HG02610 (cell line): Measurements from ENCODE around the gene SBK2.
"Not testable (repeated sequence)": the region's sequence is repeated elsewhere in the genome, so short reads cannot be mapped to it uniquely, and the experiment has no call there.

Experiments
- ATAC-seq: cut with Tn5 transposase; IDR thresholded peaks from one replicate; pipeline ENCODE4 v1.9.1; 2021; ENCODE audit warnings: mild to moderate bottlenecking, moderate library complexity; ENCODE audit not compliant: unreplicated experiment

The SBK2 gene

DNA sequence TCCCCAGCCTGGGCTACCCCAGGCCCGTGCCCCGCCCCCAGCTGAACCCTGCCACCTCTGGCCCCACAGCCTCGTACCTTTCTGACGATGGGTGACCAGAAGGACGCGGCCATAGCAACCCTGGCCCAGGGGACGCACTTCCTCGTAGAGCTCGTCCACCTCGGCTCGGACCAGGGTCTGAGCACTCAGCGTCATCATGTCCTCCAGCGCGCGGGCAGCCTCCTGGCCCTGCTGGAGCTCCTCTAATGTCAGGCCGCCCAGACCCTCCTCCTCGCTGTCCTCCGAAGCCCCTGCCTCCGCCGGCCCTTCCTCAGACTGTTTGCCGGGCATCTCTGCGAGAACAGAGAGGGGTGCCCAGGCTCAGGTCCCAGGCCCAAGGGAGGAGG, 975 bp downstream of the SBK2 start:
- no peak for ATAC-seq

DNA sequence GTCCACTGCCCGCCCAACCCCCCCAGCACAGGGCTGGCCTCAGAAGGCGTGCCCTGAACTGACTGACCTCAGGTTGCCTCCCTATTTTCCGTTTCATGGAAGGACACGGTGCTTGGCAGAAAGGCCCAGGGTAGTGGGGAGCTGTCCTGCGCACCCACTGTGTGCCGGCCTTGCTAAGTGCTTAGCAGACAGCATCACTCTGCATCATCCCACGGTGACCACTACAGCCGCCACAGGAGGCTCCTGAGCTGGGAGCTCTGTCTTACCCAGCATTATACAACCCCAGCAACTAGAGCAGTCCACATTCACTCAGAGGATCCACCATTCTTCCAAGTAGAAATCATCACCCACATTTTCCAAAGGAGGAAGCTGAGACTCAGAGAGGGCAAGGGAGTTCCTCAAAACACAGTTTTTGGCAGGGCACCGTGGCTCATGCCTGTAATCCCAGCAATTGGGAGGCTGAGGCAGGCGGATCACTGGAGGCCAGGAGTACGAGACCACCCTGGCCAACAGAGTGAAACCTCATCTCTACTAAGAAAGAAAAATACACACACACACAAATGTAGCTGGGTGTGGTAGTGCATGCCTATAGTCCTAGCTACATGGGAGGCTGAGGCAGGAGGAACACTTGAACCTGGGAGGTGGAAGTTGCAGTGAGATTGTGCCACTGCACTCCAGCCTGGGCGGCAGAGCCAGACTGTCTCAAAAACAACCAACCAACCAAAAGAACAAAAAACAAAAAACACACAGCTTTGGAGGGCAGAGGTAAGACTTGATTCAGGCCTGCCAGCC, 1.6 kb downstream of the SBK2 start:
- no peak for ATAC-seq

DNA sequence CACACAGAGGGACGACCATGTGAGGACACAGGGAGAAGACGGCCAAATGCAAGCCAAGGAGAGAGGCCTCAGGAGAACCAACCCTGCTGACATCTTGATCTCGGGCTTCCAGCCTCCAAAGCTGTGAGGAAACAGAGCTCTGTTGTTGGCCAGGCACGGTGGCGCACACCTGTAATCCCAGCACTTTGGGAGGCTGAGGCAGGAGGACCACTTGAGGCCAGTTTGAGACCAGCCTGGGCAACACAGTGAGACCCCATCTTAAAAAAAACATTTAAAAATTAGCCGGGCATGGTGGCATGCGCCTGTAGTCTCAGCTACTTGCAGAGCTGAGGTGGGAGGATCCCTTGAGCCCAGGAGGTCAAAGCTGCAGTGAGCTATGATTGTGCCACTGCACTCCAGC, 2.7 kb downstream of the SBK2 start:
- not testable (repeated sequence) for ATAC-seq

DNA sequence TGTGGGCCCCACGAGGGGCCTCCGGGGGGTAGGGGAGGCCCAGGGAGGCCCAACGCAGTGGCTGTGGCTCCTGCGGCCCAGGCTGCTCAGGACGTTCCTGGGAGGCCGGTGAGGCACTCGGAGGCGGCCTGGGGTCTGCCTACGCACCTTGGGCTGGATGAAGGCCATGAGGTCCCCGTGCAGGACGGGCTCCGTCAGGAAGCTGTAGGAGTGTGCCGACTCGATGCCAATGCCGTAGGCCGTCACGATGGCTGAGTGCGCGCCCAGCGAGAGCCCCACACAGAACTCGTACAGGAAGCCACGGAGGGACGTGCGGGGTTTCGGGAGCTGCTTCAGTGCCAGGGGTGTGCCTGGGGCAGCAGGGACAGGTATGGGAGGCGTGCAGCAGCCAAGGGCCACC, 5.9 kb downstream of the SBK2 start:
- ATAC-seq: no peak

DNA sequence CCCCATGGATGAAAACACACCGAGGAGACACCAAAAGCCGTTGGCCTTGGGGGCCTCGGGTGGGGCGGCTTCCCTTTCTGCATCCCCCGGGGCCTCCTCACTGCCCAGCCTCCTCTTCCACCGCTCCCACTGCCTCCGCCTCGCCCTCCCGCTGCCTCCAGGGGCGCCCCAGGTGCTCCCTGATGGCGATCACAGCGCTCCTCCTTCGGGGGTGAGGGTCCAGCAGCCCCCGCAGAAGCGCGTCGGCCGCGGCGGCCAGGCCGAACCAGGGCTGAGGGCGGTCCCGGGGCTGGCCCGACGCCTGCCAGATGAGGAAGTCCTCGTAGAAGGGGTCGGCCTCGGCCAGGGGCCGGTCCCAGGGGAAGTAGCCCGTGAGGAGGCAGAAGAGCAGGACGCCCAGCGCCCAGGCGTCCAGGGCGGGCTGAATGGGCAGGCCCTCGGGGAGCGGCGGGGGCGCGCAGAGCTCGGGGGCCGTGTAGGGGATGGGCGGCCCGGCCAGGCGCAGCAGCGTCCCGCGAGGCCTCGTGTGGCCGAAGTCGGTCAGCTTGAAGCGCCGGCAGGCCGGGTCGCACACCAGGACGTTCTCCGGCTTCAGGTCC, 7.2 kb downstream of the SBK2 start:
- no peak for ATAC-seq

DNA sequence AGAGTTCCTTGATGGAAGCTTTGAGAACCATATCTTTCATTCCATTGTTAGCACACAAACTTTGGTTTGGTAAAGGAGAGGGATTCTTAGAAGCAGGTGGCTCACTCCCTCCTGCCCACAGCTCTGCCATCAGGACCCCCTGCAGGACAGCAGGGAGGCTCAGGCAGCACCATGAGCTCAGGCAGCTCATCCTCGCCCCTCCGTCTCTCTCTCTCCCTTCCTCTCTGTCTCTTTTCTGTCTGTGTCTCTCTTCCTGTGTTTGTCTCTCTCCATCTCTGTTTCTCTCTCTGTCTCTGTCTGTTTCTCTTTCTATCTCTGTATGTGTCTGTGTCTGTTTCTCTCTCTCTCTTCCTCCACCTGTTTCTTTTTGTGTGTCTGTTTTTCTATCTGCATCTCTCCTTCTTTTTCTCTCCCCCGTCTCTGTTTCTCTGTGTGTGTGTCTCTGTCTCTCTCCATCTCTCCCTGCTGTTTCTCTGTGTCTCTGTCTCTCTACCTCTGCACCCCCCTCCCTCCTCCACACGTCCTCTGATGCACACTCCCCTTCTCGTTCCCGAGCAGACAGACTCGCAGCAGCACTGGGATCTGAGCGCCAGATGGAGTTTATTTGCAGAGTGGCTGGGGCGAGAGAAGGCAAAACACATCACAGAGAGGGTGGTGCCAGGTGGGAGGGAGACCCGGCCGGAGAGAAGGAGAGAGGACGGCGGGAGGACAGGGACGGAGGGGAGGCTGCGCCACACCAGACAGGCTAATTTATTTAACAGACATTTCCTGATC, 8.7 kb downstream of the SBK2 start:
- ATAC-seq: no peak

DNA sequence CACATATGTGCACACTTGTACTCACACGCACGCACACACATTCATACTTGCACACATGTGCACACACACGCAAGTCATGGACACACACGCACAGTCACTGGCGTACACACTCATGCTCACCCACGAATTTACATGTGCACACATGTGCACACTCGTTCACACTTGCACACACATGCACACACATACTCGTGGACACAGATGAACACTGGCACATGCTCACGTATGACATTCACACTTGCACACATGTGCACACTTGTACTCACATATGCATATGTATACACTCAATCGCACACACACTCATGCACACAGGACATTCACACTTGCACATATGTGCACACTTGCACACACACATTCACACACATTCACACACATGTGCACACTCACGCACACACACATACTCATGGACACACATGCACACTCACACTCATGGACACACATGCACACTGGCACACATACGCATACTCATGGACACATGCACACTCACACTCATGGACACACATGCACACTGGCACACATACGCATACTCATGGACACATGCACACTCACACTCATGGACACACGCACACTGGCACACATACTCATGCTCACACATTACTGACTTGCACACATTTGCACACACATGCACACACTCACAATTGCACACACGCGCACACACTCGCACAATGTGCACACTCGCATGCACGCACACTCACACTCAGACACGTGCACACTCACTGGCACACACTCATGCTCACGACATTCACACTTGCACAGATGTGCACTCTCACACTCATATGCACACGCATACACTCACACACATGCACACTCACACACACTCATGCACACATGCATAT, 9.5 kb downstream of the SBK2 start:
- no peak for ATAC-seq

DNA sequence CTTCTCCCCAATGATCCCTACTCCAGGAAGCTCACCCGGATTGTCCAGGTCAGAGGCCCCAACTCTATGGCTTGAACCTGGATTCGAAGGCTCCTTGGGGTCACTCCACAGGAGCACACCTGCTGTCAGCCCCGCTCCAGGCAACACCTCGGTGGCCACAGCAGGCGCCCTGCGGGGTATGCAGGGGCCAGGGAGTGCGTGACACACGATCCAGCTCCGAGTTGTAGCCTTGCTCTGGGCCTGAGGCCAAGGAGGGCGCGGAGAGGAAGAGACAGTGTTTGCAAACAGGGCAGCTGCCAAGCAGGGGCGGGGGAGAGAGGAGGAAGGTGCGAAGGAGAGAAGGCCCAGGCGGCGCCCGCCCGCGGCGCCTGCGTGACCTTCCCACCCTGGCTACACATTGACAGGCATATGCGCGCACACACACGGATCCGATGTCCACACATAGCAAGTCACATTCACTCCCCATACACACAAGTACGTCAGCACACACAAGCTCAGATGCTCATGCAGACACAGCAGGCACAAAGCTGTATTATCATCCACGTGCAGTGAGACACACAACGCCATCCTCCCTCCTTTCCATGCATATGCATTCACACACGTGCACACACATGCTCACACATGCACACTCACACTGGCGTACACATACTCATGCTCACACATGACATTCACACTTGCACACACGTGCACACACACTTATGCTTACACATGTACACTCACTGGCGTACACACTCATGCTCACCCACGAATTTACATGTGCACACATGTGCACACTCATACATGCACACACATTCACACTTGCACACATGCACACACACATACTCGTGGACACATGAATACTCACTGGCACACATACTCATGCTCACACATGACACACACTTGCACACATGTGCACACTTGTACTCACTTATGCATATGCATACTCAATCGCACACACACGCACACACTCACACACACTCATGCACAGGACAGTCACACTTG, 10.4 kb downstream of the SBK2 start:
- ATAC-seq: no peak

DNA sequence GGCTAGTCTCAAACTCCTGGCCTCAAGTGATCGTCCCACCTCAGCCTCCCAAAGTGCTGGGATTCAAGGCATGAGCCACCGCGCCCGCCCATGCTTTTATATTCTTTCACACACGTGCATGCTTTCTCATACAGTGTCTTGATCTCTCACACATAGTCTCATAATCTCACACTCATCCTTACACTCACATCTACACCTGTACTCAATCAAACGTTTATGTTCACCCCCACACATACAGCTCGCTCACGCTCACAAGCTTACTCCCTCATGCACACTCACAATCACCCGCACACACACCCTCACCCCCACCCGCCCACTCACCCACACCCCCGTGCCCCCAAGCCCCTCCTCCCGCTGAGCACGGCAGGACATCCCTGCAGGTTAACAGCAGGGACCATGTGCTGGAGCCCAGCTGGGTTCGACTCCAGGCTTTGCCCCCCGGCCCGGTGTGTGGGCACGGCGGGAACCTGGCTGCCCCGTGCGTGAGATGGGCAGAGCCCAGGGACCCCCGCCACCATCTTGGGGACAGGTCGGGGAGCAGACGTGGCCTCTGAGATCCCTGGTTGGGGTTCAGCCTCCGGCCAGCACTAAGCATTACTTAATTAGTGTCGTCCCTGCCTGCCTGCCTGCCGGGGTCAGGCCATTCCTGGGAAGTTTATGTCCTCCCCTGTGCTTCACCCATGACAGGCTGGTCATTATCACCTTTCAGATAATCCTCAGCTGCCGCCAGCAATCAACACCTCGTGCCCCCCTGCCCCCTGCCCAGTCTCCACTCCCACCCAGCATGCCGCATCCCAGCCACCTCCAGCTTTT, 11.4 kb downstream of the SBK2 start:
- ATAC-seq: no peak

DNA sequence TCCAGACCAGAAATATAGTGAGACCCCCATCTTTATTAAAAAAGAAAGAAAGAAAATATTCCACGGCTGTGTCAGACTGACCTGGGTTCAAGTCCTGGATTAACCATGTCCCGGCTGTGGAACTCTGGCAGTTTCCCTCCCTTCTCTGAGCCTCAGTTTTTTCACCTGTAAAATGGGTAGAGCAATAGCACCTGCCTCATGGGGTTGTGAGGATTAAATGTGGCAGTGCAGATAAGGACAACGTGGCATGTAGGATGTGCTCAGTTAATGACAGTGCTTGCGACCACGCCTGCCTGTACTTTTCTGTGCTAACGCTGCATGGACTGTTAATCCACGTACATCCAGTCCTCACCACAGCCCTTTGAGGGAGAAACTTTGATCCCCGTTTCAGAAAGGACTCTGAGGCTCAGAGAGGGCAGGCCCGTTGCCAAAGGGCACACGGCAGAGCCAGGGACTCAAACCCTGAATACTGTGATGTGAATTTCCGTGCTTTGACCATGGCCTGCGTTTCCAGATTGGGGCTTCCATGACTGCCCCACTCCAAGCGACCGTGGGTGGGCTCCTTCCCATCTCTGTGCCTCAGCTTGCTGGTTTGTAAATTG, 16.1 kb downstream of the SBK2 start:
- no peak for ATAC-seq

DNA sequence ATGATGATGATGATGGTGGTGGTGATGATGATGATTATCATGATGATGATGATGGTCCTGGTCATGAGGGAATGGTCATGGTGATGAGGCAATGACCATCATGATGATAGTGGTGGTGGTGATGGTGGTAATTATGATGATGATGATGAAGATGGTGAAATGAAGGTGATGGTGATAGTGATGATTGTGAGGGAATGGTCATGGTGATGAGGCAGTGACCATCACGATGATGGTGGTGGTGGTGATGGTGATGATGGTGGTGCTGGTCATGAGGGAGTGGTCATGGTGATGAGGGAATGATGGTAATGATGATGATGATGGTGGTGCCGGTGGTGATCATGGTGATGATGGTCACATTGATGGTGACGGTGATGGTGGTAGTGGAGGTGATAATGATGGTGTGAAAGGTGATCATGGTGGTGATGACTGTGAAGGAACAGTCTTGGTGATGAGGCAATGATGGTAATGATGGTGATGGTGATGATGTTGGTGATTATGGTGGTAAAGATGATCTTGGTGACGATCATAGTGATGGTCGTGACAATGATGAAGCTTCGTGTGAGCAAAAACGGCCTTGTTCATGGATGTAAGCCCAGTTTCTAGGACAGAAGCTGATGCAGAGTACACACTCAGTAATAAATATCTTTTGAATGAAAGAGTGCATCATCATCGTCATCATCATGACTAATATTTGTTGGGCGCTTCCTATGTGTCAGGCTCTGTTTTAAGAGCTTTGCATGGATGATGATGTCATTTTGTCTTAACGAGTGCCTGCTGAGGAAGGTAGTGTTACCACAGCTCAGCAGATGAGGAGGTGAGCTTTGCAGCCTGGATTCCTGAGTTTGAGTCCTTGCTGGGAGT, 17.3 kb downstream of the SBK2 start:
- no peak for ATAC-seq

DNA sequence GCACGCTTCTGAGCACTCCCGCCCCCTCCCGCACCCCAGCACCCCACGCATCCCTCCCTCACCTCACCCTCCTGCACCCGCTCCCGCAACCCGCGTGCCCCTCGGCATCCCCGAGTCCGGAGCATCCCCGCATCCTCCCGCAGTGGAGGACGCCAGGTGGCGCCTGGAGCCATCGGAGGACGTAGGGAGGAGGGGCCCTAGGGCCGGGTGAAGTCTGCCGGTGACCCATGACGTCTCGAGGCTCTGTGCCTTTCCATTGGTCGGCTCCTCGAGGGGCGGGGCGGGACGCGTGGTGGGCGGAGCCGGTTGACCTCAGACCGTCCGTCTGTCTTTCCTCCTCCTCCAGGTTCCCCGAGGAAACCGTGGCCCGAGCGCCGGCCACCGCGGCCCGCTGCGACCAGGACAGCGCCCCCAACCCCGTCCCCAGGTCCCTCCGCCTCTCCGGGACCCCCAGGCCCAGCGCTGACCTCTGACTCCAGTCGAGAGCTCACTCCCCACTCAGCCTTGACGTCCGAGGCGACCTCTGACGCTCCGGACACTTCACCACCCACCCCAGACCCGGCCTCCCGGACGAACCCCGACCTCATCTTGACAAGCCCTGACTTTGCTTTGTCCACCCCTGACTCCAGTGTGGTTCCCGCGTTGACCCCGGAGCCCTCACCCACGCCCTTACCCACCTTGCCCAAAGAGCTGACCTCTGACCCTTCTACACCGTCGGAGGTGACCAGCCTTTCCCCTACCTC, 19.9 kb downstream of the SBK2 start:
- peak; percentile 96 for ATAC-seq

DNA sequence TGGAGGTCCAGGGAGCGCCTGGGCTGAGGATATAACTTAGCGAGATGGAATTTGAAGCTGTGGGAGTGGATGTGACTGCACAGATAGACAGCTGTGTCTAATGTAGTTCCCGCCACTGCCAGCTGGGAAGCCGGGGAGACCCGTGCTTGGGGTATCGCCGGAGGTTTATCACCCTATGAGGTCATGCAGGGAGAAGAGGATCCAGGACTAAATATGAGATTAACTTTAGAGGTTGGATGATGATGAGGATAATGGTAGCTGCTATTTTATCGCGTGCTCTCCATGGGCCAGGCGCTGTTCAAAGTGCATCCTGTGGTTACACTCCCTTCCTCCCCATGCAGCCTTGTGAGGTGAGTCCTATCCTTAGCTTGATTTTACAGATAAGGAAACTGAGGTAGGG, 28.8 kb downstream of the SBK2 start:
- ATAC-seq: no peak

DNA sequence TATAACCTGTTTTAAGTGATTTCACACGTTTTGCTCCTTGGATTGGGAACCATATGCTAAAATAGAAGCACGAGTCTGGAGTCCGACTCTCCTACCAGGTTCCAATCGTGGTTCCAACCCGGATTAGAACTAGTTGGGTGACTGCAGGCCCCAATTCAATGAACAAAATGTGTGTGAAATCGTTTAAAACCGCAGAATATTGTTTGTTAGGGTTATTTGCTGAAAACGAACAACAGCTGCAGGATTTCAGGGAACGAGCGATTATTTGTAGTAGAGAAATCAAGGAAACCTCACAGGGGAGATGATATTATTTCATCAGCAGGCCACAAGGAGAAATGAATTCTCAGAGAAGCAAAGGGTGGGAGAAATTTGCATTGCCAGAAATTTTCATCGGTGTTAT, 32.0 kb downstream of the SBK2 start:
- ATAC-seq: no peak

DNA sequence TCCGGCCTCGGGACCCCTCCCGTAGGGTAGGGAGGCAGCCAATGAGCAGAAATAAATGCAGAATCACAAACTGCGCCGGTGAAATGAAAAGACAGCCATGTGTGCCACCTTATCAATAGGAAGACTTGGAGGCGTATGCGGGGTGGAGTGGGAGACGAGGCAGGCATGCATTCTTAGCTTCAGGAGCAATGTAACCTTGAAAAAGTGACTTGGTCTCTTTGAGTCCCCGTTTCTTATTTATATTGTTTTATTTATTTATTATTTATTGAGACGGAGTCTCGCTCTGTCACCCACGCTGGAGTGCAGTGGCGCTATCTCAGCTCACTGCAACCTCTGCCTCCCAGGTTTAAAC, 32.7 kb downstream of the SBK2 start:
- ATAC-seq: no peak

DNA sequence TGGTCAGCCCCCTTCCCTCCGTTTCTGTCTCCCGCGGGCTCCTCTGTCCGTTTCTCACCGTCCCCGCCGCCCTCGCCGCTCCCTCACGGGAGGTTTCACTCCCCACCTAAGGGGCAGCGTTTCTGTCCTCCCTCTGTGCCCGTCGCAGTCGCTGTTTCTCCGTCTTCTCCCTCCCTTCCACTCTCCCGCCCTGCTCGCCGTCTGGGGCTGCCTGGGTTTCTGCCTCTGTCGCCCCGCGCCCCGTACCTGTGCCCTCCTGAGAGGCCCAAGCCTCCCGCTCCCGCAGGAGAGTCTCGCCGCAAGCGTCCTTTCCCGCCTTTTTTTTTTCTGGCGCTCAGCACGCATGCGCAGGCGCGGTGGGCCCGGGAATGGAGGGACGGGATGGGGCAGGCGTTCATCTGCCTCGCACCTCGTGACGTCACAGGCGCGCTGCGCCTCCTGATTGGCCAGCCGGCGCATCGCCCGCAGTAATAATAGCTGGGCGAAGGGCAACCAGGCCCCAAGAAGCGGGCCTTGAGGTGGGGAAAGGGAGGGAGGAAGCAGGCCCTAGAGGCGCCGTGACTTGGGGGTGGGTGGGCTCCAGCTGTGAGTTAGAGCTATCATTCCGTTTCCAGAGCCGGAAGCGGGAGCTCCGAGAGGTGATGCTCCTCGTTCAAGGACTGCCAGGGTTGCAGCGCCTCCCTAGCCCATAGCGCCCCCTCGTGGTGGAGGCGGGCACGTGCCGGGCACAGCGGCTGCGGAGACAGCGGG, 33.3 kb downstream of the SBK2 start:
- ATAC-seq: peak; percentile 88

DNA sequence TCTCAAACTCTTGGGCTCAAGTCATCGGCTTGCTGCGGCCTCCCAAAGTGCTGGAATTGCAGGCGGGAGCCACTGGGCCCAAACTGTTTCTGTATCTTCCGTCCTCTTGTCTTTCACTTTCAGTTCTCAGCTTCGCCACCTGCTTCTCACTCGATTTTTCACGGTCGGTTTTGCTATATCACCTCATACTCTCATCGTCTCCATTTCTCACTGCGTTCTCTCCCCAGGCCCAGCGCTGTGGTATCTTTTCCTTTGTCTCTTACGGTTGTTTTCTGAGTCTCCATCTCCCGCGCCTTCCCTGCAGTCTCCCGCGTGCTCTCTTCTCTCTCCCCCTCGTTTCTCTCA, 33.8 kb downstream of the SBK2 start:
- ATAC-seq: no peak
